Endothelial cell of umbilical vein (primary cell): ENCODE measurements around the gene TOR4A. TPM values are rescaled to one million over a fixed set of nuclear protein-coding genes. Genes with fewer than 3 reads are reported as not detected.
"Not testable (repeated sequence)": the region's sequence is repeated elsewhere in the genome, so short reads cannot be mapped to it uniquely, and the experiment has no call there.

Experiments used
- BruUV-seq: library from RNA; stranded (reverse); fragments of 400-500 nt; replicated peaks from 2 replicates; lab custom pipeline; 2021; lab: Mats Ljungman, UMichigan
- CTCF ChIA-PET: fragments of 300-600, 350-600 bp; sonication (Branson Sonifier 250); formaldehyde crosslinking; loops from one replicate; lab custom pipeline; 2021; ENCODE audit warnings: antibody characterized with exemption, inconsistent platforms; lab: Charles Lee
- POLR2A ChIA-PET: fragments of 300-600, 350-600 bp; sonication (Branson Sonifier 250); formaldehyde crosslinking; loops from one replicate; lab custom pipeline; 2021; ENCODE audit warnings: antibody characterized with exemption, inconsistent platforms; lab: Charles Lee
- DNase-seq: peaks from one replicate; pipeline ENCODE4 v3.0.0-alpha.2; 2011; ENCODE audit warnings: low read depth, low spot score
- FAIRE-seq: peaks from 2 replicates; lab custom pipeline; 2011; peaks lifted over from hg19 to GRCh38; lab: Jason Lieb, UNC
- H2AFZ ChIP-seq: 2 replicates; pipeline ENCODE4 v1.6.0; 2012; ENCODE audit warnings: low read depth, low read length, control low read depth, inconsistent platforms
- H3K27ac ChIP-seq: 2 replicates; pipeline ENCODE4 v1.5.1; 2011; ENCODE audit warnings: low read depth, mild to moderate bottlenecking, control low read depth, low read length, moderate library complexity; ENCODE audit not compliant: insufficient read depth
- H3K27me3 ChIP-seq, 2 experiments: 2 replicates each; pipeline versions ENCODE4 v1.6.0 to v1.6.1; 2011; ENCODE audit warnings: low read length in 2 of 2, mixed read lengths in 1 of 2; ENCODE audit not compliant: control insufficient read depth in 2 of 2, insufficient read depth in 2 of 2
- H3K36me3 ChIP-seq, 2 experiments: 2 replicates in 1 of 2; 3 replicates in 1 of 2; pipeline ENCODE4 v1.5.1; 2011; ENCODE audit warnings: low read length in 2 of 2, mild to moderate bottlenecking in 1 of 2, moderate library complexity in 1 of 2; ENCODE audit not compliant: control insufficient read depth in 2 of 2, insufficient read depth in 2 of 2; ENCODE audit errors: extremely low read depth in 1 of 2
- H3K4me1 ChIP-seq: 3 replicates; pipeline ENCODE4 v1.5.1; 2011; ENCODE audit warnings: mild to moderate bottlenecking, low read length; ENCODE audit not compliant: control insufficient read depth, insufficient read depth; ENCODE audit errors: extremely low read depth
- H3K4me2 ChIP-seq: 2 replicates; pipeline ENCODE4 v1.6.1; 2011; ENCODE audit warnings: low read length, control low read depth, mixed read lengths; ENCODE audit not compliant: insufficient read depth
- H3K4me3 ChIP-seq, 3 experiments: fragments of 200-600 bp in 1 of 3; sonication (generic), shearing (Covaris generic) in 1 of 3; replicated peaks in 1 of 3; 2 replicates each; pipeline ENCODE4 v1.5.1; 2011 to 2016; ENCODE audit warnings: control low read depth in 3 of 3, low read length in 3 of 3, mild to moderate bottlenecking in 2 of 3, inconsistent platforms in 1 of 3, low read depth in 1 of 3, moderate library complexity in 1 of 3; ENCODE audit not compliant: insufficient read depth in 1 of 3
- H3K79me2 ChIP-seq: 2 replicates; pipeline ENCODE4 v1.6.0; 2012; ENCODE audit warnings: low read length, inconsistent platforms; ENCODE audit not compliant: control insufficient read depth, insufficient read depth
- H3K9ac ChIP-seq: replicated peaks from 2 replicates; pipeline ENCODE3; 2011; ENCODE audit warnings: low read length, control low read depth; ENCODE audit not compliant: insufficient read depth; ENCODE audit errors: extremely low read depth
- H3K9me1 ChIP-seq: replicated peaks from 3 replicates; pipeline ENCODE4 v1.6.0; 2011; ENCODE audit warnings: mild to moderate bottlenecking, low read length; ENCODE audit not compliant: control insufficient read depth, insufficient read depth; ENCODE audit errors: extremely low read depth
- H3K9me3 ChIP-seq: replicated peaks from 2 replicates; pipeline ENCODE4 v1.5.1; 2012; ENCODE audit warnings: low read length, inconsistent platforms; ENCODE audit not compliant: control insufficient read depth, insufficient read depth
- H4K20me1 ChIP-seq: replicated peaks from 2 replicates; pipeline ENCODE3; 2011; ENCODE audit warnings: mild to moderate bottlenecking, low read length; ENCODE audit not compliant: control insufficient read depth, insufficient read depth; ENCODE audit errors: extremely low read depth
- CTCF ChIP-seq, 2 donors: IDR thresholded peaks; 1 replicate in 1 of 2; 2 replicates in 1 of 2; pipeline ENCODE4 v1.5.1; 2011; ENCODE audit warnings: low read length in 2 of 2, mild to moderate bottlenecking in 2 of 2, moderate library complexity in 2 of 2, control low read depth in 1 of 2, inconsistent platforms in 1 of 2, low read depth in 1 of 2; ENCODE audit not compliant: insufficient read depth in 1 of 2; ENCODE audit errors: extremely low read depth in 1 of 2
- EZH2 ChIP-seq: IDR thresholded peaks from 2 replicates; pipeline ENCODE4 v1.6.1; 2012; ENCODE audit warnings: borderline replicate concordance, low read depth, mild to moderate bottlenecking, moderate library complexity, low read length, inconsistent platforms; ENCODE audit not compliant: severe bottlenecking
- FOS ChIP-seq: IDR thresholded peaks from 2 replicates; pipeline ENCODE4 v1.6.1; 2011; ENCODE audit warnings: mild to moderate bottlenecking, low read length, moderate library complexity, borderline replicate concordance; ENCODE audit not compliant: insufficient read depth
- GATA2 ChIP-seq: IDR thresholded peaks from 2 replicates; pipeline ENCODE4 v1.7.0; 2011; ENCODE audit warnings: low read depth, mild to moderate bottlenecking, moderate library complexity, mixed read lengths, low read length; ENCODE audit not compliant: insufficient read length, insufficient read depth
- JUN ChIP-seq: IDR thresholded peaks from 2 replicates; pipeline ENCODE4 v1.6.1; 2011; ENCODE audit warnings: borderline replicate concordance, low read depth; ENCODE audit not compliant: insufficient read length, insufficient read depth
- MAX ChIP-seq: IDR thresholded peaks from 2 replicates; pipeline ENCODE4 v1.6.1; 2011; ENCODE audit not compliant: insufficient read depth, insufficient read length
- MYC ChIP-seq: IDR thresholded peaks from one replicate; pipeline ENCODE4 v1.6.1; 2011; ENCODE audit warnings: mild to moderate bottlenecking, low read depth, low read length
- POLR2A ChIP-seq: IDR thresholded peaks from 2 replicates; pipeline ENCODE4 v1.6.1; 2012; ENCODE audit warnings: low read depth, mild to moderate bottlenecking, control low read depth, low read length
- POLR2AphosphoS5 ChIP-seq: IDR thresholded peaks from 2 replicates; pipeline ENCODE4 v1.6.1; 2012; ENCODE audit warnings: low read depth, mild to moderate bottlenecking, control low read depth, low read length, moderate library complexity; ENCODE audit not compliant: insufficient read depth
- dilution Hi-C: fragments of 300-500 bp; cut with MboI; formaldehyde crosslinking; loops from one replicate; pipeline ENCODE4 v1.15.0; 2019; ENCODE audit warnings: low sequenced_read_pairs; ENCODE audit not compliant: extremely low pct_ligation_motif_present
- intact Hi-C: fragments of 100-400 bp; cut with micrococcal nuclease; formaldehyde crosslinking; loops from one replicate; pipeline ENCODE4 v1.10.0; 2022
- polyA plus RNA-seq, 4 experiments: library from polyadenylated mRNA; depleted of rRNA in 3 of 4; stranded (reverse) in 3 of 4; unstranded in 1 of 4; fragments of >200 nt; gene quantifications; 2 replicates each; pipeline versions ENCODE4 v1.2.1 to v1.2.3, GENCODE V29; 2011 to 2012; ENCODE audit warnings: missing spikeins in 1 of 4
- total RNA-seq: library from RNA; stranded (reverse); gene quantifications from 2 replicates; pipeline ENCODE4 v1.2.3, GENCODE V29; 2021

TOR4A gene
- total and polyA plus RNA-seq, 2 donors (not counting 3 experiments of a cell fraction or from before 2014, with no cell fraction given) = 32.4 to 48.0 TPM

- peaks cover 9% of the 10 kb centered on the region for H3K4me1 ChIP-seq
- intact Hi-C loops = loop anchor here (2.0 to 5.0 kb wide), 2 partner anchors 15 to 451 kb away; partner anchors contain the start of gene RNF208
- no peak overlapping the region for H3K9ac ChIP-seq
- no peak for DNase-seq
- BruUV-seq = no TSS peak
- H2AFZ ChIP-seq = no peak overlapping the region
- peaks cover 5 to 7% of the 10 kb centered on the region in 2 experiments for H3K36me3 ChIP-seq
- no peak overlapping the region for H3K4me3 ChIP-seq
- FAIRE-seq = no peak
- peaks cover 20% of the 10 kb centered on the region for H3K79me2 ChIP-seq
- no peaks in the 10 kb centered on the region for H4K20me1 ChIP-seq
- ChIA-PET POLR2A (no interaction called here), CTCF (interaction anchor here (1.0 to 2.5 kb wide), 6 partner anchors 13 to 209 kb away, joined by 3 to 63 read pairs (median 10); partner anchors contain the start of genes CYSRT1, NDOR1, NELFB and RNF208)
- H3K9me1 ChIP-seq = no peaks in the 10 kb centered on the region
- no peaks in the 10 kb centered on the region for H3K27me3 ChIP-seq
- H3K4me2 ChIP-seq = no peak overlapping the region
- TF ChIP-seq JUN (no peak), MYC (no peak), FOS (no peak), EZH2 (no peak), MAX (no peak), POLR2AphosphoS5 (no peak), POLR2A (no peak), GATA2 (no peak), CTCF (IDR thresholded peaks at IDR 0.05; ENCODE audit: extremely low read depth in 1 of 2, insufficient read depth in 1 of 2, low read depth in 1 of 2, low read length in 2 of 2) (no peak)
- dilution Hi-C loops = no loop called here
- no peak overlapping the region for H3K27ac ChIP-seq
- H3K9me3 ChIP-seq = no peaks in the 10 kb centered on the region
Measured at GRCh38 chr9:137237759-137238726, 39.5 kb upstream of the TOR4A start.

GRCh38 chr9:137239541-137240200 is 37.9 kb upstream of the TOR4A start:
- DNase-seq, H3K9me3 ChIP-seq, dilution Hi-C loops, H4K20me1 ChIP-seq, H3K9me1 ChIP-seq, H3K27me3 ChIP-seq, H2AFZ ChIP-seq, FAIRE-seq: not testable (repeated sequence)
- Histone ChIP-seq H3K4me1 (peaks cover 13% of the 10 kb centered on the region), H3K27ac (peak overlapping the region; percentile 71), H3K79me2 (peaks cover 25% of the 10 kb centered on the region), H3K9ac (peak overlapping the region; percentile 62), H3K36me3 (peaks cover 6 to 16% of the 10 kb centered on the region in 2 experiments), H3K4me2 (peak overlapping the region; percentile 71), H3K4me3 (peak overlapping the region; percentile 51 to 76 (median 65))
- CTCF ChIA-PET = interaction anchor here (1.1 to 2.1 kb wide), 7 partner anchors 12 to 193 kb away, joined by 3 to 7 read pairs (median 4); partner anchors contain the start of genes DPP7, NELFB, NRARP and RNF224
- POLR2A ChIA-PET = interaction anchor here (0.5 to 5.0 kb wide), 8 partner anchors 13 to 248 kb away, joined by 4 to 66 read pairs (median 8); partner anchors contain the start of genes ANAPC2, MAN1B1, NELFB and PAXX
- BruUV-seq = TSS peak; percentile 19
- intact Hi-C loops = loop anchor here (1.0 to 5.0 kb wide), 3 partner anchors 16 to 452 kb away; partner anchors contain the start of genes NELFB and TPRN
